Measurements from ENCODE around the gene WDFY4.

WDFY4 gene

GRCh38 chr10:48796713-48797245 is 112.1 kb downstream of the WDFY4 start:
- DNase-seq, result no peak

- DNase-seq, result no peak
Observed at GRCh38 chr10:48797830-48798229, 113.2 kb downstream of the WDFY4 start.

DNA sequence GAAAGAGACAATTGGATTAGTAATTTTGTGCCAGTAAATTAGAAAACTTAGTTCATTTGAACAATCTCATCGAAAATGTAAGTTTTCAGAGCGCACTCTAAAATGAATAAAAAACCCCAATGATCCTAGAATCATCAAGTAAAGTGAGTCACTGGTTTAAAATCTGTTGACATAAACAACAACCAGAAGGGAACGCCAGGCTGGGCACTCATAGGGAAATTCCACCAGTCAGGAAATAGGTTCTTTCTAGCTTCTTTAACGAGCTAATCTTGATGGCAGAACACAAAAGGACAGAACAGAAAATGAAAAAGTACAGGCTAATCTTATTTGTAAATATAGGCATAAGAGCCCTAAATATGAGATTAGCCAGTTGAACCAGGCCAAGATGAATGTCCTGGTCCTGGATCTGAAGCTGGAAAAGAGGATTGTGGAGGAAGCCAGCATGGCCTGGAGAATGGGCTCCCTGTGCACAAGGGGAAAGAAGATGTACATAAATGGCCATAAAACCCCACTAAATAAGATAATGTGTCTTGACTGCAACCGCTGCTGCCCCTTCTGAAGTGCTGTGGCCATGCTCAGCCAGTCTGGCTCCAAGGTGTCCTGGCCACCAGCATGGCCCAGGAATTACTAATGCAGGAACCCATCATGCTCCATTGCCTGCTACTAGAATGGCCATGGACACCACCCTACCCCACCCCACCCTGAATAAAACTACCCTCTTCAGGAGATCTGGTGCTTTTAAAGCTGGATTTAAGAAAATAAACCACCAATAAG is 114.0 kb downstream of the WDFY4 start:
- DNase-seq, result no peak

- DNase-seq, result no peak
Observed at GRCh38 chr10:48799341-48800006, 114.8 kb downstream of the WDFY4 start.

DNA sequence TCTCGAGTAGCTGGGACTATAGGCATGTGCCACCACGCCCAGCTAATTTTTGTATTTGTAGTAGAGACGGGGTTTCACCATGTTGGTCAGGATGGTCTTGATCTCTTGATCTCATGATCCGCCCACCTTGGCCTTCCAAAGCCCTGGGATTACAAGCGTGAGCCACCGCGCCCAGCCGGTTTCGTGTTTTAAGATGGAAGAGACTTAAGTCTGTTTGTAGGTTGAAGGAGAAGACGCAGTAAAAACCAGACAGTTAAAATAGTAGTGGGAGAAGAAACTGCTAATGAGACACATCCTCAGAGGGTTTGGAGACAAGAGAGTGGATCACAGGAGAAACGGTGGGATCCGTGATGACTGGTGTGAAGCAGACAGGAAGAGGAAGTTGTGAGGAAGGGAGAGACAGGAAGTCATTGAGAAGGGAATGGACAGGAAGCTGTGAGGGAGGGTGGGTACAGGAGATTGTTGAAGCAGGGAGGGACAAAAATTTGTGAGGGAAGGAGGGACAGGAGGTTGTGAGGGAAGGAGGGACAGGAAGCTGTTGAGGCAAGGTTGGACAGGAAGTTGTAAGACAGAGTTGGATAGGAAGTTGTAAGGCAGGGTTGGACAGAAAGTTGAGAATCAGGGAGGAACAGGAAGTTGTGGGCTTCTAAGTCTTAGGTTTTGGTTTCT is 115.5 kb downstream of the WDFY4 start:
- DNase-seq, result no peak

- no peak for DNase-seq
Observed at GRCh38 chr10:48801001-48801421, 116.3 kb downstream of the WDFY4 start.

DNA sequence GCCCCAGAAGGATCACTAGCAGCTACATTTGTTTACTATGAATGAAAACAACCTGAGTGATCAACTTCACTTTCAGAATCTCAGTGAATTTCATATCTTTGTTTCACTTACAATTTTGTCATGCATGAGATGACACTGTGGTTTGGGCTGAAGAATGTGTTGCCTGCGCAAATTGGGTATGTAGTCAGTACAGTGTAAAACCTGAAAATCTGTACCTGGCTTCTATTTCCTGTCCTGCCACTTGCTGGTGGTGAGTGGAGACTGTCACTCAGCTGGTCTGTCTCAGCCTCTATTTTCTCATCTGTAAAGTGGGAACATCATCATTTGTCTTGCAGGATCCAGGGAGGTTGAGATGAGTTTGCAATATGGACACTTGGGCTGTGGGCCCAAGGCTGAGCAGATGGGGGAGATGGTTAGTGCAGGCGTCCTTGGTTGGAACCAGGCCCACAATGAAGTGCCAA is 118.0 kb downstream of the WDFY4 start:
- DNase-seq, result no peak

GRCh38 chr10:48803801-48804584 is 119.3 kb downstream of the WDFY4 start:
- no peak for DNase-seq

GRCh38 chr10:48804740-48805182 is 120.1 kb downstream of the WDFY4 start:
- DNase-seq, result no peak

GRCh38 chr10:48805411-48805810 is 120.7 kb downstream of the WDFY4 start:
- no peak for DNase-seq

DNA sequence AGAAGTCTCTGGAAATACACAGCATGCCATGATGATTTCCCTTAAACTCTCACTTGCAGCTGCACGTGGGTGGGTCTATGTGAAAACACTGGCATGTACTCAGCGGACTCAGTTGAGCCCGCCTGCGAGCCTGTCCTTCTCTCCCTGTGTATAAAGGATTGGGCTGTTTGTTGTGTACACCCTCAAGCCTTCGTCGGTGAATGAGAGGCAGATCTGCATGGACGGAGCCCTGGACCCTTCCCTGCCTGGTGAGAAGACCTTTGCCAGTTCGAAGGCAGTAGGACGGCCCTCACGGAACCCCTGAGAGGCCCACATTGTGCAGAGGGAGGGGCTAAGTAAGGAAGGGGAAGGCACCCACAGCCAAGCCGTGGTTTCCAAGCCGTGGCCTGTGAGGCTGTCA is 121.2 kb downstream of the WDFY4 start:
- DNase-seq, result no peak

GRCh38 chr10:48806342-48806741 is 121.7 kb downstream of the WDFY4 start:
- DNase-seq, result no peak

DNA sequence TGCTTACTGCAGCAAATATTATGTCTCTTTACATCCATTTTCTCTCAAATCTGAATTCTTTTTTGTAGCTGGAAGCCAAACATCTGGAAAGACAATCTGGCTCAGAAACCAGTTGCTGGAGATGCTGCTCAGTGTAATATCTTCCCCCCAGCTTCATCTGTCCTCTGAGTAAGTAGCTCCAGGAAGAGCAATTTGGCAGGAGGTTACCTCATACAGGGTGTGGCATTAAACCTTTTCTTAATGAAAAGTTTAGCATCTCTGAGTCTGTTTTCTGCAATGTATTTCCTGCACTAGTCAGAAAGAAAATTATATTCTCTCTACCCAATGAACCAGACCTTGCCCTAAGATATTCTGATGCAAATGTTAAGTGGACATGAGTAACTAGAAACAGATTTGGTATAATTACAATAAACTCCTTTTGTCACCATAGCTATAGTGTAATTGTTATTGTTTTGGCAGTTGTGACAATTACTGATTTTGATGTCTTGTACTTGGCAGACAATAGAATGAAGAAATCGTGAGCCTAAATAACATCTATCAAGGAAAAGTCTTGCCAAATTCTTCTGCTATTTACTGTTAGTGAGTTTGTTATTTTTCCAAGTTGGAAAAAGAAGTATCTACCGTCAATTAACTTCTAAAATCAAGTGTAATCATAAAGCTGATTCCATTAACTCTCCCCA is 123.3 kb downstream of the WDFY4 start:
- DNase-seq, result no peak

- DNase-seq, result no peak
Observed at GRCh38 chr10:48809261-48809660, 124.6 kb downstream of the WDFY4 start.

DNA sequence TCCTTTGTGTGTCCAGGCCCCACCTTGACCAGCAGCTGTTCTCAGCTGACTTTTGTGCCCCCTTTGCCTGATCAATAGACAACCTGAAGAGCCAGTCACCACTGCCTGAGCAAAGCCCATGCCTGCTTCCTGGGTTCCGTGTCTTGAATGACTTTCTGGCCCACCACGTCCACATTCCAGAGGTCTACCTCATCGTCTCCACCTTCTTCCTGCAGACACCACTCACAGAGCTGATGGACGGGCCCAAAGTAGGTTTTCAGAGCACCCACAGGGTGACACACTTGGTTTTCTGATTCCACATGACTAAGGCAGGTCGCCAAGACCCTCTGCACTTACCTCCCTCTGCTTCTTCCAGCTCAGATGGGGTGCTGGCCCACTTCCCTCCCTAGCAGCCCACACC is 126.8 kb downstream of the WDFY4 start:
- DNase-seq, result peak; percentile 13

DNA sequence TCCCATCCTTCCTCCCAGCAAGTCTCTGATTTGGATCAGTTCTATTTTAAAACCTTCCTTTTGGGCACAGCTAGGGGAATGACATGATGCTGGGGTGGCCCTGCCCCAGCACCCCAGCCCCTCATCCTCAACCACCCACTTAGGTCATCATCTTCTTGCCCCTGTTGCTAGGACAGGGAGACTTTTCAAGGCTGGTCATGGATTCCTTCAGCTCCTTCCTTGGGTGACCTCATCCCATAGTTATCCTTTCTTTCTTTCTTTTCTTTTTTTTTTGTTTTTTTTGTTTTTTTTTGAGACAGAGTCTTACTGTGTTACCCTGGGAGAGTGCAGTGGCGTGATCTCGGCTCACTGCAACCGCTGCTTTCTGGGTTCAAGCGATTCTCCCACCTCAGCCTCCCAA is 127.2 kb downstream of the WDFY4 start:
- DNase-seq, result no peak

DNA sequence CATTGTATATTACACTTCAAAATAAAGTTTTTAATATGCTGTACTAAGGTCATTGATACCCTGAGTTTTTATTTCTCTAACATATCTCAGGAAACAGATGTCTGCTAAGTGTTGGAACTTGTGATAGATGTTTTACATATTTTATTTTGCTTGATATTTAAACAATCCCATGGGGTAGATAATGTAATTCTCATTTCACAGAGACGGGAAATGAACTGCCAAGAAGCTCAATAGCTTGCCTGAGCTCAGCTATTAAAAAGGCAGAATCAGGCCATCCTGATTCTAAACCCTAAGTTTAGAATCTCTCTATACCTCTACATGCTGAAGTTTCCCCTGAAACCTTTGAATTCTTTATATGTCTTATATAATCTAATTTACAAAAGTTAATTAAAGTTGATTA is 128.6 kb downstream of the WDFY4 start:
- no peak for DNase-seq

DNA sequence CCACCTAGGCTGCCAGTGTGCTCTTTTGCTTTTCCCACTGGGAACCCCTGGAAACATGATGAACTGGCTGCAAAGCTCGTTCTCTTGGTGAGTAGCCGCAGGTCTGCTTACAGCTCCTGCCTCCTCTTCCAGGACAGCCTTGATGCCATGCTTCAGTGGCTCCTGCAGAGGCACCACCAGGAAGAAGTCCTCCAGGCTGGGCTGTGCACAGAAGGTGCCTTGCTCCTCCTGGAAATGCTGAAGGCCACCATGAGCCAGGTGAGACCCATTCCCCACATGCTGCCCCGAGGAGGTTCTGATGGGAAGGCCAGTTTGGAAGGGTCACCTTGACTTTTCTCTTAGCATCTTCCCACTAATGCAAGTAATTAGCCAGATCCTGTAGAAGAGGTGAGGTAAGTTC is 129.2 kb downstream of the WDFY4 start:
- no peak for DNase-seq

- DNase-seq, result no peak
Observed at GRCh38 chr10:48814933-48815332, 130.3 kb downstream of the WDFY4 start.

DNA sequence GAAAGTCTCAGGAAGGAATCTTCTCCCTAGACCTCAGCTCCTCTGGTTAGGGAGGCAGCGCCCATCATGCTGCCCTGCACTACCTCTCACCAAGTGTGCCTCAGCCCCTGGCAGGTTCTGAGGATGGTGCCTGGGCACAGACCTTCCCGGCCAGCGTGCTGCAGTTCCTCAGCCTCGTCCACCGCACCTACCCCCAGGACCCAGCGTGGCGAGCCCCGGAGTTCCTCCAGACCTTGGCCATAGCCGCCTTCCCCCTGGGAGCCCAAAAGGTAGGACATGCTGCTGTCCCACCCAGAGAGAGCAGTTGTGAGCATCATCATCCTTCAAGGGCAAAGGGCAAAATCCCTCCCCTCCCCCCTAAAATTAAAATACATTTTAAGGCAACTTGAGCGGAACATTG is 132.5 kb downstream of the WDFY4 start:
- DNase-seq, result no peak

DNA sequence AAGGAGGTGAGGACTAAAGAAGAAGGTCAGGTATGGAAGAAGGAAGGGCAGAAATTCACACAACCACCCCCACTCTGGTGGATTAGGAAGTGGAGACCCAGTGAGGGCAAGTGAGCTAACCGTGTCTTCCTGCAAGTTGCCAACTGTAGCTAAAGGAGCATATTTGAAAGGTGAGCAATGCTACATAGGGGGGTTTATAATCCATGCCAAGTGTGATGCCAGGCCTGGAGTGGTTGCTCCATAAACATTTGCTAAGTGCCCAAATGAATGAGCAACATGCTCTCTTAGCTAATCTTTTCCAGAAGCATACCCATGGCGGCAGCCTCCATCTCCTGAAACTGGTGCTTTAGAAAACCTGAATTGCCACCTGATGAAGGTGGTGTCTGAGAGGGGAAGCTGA is 133.4 kb downstream of the WDFY4 start:
- DNase-seq, result no peak

DNA sequence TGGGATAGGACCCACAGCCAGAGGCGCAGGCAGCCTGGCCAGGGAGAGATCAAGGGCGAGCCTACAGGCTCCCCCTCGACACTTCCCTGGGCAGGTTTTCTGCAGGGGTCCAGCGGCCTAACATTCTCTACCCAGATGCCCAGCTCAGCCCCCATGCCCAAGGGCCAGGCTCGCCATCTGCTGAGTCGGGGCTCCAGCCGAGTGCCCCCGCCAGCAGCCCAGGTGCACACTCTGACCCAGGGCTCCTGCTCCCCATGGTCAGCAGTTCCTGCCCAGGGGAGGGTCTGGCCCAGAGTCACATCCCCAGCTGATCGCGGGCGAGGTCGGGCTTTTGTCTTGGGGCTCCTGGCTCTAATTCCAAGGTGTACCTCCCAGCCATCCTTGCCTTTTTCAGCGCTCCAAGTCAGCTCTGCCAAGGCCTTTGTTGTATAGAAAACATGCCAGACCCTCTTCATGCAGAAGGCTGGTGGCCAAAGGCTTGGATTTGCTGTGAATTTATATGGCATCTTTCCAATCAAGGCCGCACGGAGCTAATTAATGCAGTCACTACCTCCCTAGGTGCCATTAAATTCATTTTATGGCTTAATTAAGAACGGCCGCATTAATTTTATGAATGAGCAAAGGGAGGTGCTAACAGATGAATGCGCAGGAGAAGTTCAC is 134.3 kb downstream of the WDFY4 start:
- DNase-seq, result no peak
